Central memory CD4-positive, alpha-beta T cell (primary cell): ENCODE measurements around the gene SLC6A19.

ENCODE experiments used
- DNase-seq: peaks from one replicate; pipeline ENCODE4 v3.0.0; 2022

Gene SLC6A19

DNA sequence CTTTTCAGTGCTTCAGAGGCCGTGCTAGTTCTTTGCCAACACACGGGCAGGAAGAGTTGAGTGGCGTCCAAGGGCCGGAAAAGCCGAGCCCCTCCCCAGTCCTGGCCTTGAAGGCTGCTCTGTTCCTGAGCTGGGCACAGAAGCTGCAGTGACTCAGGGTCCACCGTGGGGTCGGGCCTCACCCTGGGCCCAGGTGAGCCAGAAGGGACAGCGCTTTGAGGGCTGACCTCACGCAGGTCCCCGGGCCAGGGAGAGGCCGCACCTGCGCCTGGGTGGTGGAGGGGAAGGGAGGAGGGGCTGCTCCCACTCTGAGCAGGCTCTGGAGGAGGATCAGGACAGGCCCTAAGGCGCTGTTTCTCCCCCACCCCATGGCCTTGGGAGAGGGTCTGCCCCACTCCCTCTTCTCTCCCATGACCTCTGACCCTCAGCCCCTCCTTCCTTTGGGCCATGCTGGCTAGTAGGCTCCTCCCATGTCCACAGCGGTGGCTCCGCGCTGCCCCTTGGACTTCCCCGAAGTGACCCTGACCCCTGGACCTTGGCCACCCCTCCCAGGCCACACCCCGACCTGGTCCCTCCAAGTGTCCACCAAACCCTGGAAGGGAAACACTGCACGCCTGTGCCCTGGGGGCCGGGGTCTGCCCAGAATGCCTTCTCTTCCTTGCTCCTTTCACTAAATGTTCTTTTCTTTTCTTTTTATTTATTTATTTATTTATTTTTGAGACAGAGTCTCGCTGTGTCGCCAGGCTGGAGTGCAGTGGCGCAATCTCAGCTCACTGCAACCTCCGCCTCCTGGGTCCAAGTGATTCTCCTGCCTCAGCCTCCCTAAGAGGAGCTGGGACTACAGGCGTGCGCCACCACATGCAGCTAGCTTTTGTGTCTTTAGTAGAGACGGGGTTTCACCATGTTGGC, 19.7 kb upstream of the SLC6A19 start:
- no peak for DNase-seq

DNA sequence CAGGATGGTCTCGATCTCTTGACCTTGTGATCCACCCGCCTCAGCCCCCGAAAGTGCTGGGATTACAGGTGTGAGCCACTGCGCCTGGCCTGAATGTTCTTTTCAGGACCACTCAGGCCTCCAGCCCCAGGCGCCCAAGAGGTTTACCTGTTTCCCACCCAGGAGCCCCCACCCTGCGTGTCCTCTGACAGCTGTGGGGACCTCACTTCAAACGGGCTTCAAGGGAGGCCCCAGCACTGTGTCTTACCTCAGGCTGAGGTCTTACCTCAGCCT, 19.1 kb upstream of the SLC6A19 start:
- DNase-seq, result no peak

DNA sequence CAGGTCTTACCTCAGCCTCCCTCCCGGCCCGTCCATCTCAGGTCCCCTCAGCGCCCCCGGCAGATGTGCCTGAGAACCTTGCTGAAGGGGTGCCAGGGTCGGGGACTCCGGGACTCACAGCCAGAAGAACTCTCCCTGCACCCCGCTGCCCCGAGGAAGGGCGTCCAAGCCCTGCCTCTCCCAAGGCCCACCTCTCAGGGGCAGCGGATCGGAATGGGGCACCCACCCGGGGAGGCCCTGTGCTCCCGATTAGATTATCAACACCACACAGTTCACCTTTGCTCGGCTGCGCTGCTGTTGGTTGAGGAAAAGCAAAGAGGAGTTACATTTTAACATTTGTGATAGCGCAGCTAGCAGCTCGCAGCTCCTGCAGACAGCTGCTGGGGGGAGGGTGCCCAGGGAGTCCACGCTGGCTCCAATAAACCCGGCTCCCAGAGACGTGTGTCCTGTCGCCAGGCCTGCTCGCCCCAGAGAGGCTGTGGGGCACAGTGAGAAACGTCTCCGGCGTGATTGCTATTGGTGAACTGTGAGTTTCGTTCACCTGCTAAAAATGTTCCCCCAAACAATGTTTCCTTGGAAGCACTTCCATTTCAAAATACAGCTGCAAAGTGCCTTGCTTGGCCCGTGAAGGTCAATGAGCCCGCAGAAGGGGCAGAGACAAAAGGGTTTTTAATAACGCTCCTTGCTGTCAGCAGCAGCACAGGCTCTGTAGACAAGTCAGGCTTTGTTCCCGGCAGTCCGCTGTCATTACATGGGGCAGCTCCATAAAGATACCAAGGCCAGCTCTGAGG, 18.6 kb upstream of the SLC6A19 start:
- no peak for DNase-seq

GRCh38 chr5:1183424-1184162, 17.8 kb upstream of the SLC6A19 start:
- DNase-seq, result no peak

DNA sequence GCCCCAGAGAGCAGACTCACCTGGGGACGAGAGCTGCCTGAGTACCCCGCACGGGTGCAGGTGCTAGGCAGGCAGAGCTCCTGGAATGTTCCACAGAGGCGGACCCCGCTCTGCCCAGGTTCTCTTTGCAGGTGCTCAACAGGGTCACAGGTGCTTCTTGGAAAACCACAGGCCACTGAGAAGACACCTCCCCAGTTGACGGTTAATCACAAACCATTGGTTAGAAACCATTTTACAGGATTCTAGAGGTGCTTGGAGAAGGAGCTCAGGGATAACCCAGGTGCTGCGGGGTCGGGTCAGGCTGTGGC, 17.3 kb upstream of the SLC6A19 start:
- no peak for DNase-seq

GRCh38 chr5:1184481-1184880, 16.9 kb upstream of the SLC6A19 start:
- DNase-seq, result no peak

GRCh38 chr5:1185038-1185627, 16.3 kb upstream of the SLC6A19 start:
- DNase-seq, result no peak

GRCh38 chr5:1185629-1186350, 15.6 kb upstream of the SLC6A19 start:
- DNase-seq, result no peak

DNA sequence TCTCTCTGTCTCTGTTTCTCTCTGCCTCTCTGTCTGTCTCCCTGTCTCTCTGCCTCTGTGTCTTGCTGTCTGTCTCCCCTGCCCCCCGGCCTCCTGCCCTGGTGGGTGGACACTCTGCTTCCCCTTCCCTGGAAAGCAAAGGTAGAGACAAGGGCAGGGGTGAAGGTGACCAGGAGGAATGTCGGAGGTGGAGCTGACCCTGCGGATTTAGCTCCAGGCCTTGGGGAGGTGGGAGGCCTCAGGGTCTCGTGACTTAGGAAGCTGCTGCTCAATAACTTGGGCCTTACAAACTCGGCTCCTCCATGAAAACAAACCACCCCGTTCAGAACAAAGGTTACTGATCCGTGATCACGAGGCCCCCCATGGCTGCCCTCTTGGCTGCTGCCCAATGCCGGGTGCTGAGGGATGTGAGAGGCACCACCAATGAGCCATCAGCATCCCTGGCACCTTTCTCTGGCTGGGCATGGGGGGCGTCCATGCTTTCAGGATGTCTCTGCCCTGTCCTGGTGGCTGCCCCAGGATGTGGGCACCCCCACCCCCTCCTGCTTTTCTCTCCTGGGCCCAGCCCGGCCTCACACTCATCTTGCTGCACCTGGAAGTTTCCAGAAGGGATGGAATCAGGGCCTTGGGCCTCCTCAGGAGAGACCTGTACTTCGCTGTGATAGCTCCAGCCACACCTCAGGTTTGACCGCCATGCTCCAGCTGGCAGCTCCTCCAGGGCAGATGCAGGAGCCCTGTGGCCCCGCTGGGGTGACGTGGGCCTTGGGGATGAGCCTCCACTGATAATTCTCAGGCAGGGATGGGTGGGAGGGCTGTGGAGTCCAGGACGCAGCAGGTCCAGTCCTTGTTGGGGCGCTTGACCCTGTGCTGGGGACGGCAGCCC, 14.8 kb upstream of the SLC6A19 start:
- no peak for DNase-seq

- no peak for DNase-seq
Measured at GRCh38 chr5:1187234-1187949, 14.0 kb upstream of the SLC6A19 start.

DNA sequence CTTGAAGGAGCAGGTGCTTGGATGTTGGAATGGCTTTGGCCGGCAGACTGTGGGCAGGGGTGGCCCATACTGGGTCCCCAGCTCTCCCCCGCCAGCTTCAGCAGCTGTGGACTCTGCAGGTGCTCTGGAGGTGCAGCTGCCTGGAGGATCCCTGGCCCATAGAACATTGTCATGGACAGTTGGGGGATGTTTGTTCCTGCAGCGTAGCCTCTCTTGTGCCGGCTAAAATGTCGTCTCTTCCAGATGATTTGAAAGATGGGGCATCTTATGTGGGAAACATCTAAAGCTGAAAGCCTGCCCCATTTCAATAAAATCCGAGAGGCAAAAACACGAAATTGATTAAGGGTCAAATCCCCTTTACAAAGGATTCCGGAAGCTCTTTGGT, 13.5 kb upstream of the SLC6A19 start:
- no peak for DNase-seq

DNA sequence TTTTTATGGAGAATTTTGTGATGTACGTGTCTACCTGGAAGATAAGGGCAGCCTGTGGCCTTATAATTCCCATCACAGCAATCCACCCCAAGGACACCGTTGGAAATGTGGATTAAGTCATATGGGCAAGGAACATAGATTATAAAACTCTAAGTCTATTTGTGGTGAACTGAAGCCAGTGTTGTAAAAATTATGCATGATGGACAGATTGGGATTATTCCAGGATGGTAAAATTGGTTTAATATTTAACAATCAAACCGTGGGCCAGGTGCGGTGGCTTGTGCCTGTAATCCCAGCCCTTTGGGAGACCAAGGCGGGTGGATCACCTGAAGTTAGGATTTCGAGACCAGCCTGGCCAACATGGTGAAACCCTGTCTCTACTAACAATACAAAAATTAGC, 12.9 kb upstream of the SLC6A19 start:
- no peak for DNase-seq

- DNase-seq, result no peak
Measured at GRCh38 chr5:1189269-1189668, 12.1 kb upstream of the SLC6A19 start.

DNA sequence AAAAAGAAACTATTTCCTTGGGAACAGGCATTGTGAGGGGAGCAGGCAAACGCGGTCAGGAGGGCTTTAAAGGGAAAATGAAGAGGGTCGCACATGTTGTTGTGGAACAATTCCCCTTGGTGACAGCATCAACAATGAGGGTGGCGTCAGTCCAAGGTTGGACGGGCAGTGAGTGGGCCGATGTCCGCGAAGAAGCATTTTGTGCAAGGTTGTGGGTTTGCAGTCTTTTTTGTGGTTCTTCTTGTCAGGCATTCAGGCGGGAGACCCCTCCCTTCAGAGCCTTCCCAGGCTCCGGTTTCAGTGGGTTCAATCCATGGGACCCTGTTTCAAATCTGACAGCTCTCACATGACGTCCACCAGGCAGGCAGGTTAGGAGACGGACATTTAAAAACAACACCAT, 11.1 kb upstream of the SLC6A19 start:
- no peak for DNase-seq

GRCh38 chr5:1190837-1191239, 10.6 kb upstream of the SLC6A19 start:
- no peak for DNase-seq

DNA sequence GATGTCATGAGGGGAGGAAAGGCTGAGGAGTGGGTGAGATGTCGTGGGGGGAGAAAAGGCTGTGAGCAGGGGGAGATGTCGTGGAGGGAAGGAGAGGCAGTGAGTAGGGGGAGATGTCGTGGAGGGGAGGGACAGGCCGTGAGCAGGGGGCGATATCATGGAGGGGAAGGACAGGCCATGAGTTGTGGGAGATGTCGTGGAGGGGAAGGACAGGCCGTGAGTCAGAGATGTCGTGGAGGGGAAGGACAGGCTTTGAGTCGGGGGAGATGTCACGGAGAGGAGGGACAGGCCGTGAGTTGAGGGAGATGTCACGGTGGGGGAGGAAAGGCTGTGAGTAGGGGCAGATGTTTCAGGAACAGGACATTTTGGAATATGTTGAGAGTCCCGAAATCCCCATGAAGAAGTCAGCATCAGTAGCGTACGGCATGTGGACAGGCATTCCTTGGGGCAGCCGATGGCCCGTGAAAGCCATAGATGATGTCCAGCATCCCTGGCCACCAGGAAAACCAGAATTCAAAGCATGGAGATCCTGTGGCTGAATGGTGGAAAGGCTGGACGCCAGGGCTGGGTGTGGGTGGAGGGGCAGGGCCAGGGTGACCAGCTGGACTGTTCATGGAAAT, 8.3 kb upstream of the SLC6A19 start:
- no peak for DNase-seq

DNA sequence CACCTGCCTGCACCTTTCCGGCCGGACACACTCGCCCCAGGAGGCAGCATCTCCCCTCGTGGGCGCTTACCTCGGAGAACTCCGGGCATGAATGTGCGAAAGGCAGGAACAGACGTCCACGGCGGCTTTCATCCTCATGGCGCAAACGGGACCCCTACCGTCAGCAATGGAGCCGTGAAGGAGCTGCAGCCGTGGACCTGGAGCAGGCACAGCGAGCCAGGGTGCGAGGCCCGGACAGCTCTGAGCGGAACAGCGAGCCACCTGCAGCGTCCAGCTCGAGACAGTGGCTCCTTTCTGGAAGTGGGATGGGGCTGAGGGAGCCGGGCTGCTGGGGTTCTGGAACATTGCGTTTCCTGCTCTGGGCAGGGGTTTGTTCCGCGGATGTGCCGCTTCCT, 7.8 kb upstream of the SLC6A19 start:
- DNase-seq, result no peak

- DNase-seq, result no peak
Measured at GRCh38 chr5:1194378-1194777, 7.0 kb upstream of the SLC6A19 start.

GRCh38 chr5:1195439-1195838, 6.0 kb upstream of the SLC6A19 start:
- no peak for DNase-seq

DNA sequence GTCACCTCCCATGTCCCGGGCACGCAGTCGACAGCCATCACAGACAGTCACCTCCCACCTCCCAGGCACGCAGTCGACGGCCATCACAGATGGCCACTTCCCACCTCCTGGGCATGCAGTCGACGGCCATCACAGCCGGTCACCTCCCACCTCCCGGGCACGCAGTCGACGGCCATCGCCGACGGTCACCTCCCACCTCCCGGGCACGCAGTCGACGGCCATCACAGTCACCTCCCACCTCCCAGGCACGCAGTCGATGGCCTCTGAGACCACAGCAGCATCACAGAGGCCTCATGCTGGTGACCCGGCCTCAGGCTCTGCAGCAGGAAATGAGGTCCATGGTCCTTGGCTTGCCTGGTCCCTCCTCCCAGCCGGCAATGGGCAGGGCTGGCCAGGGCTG, 5.5 kb upstream of the SLC6A19 start:
- no peak for DNase-seq

GRCh38 chr5:1196562-1196961, 4.8 kb upstream of the SLC6A19 start:
- DNase-seq, result no peak
